Cerebellar nuclear complex (tissue), 1 donor: Measurements from ENCODE around the gene NKAPD1.
"Not testable (repeated sequence)": the region's sequence is repeated elsewhere in the genome, so short reads cannot be mapped to it uniquely, and the experiment has no call there.

Experiments
- DNase-seq, 2 experiments: peaks; one replicate each; lab custom pipeline; 2025; lab: John Stamatoyannopoulos, UW

The NKAPD1 gene

GRCh38 chr11:112086422-112087191 is 12.5 kb downstream of the NKAPD1 start, which contains the start of the genes SDHD and TIMM8B:
Gene SDHD, plus strand, starts transcription at chr11:112086873. Its CDS starts 35 bp downstream, at chr11:112086908.
Gene TIMM8B, minus strand, starts transcription at chr11:112086756. Its CDS starts 33 bp downstream, at chr11:112086723.
- peak; percentile 64 to 85 for DNase-seq

- DNase-seq: no peak
Measured at GRCh38 chr11:112087212-112087611, 13.1 kb downstream of the NKAPD1 start.

- not testable (repeated sequence) for DNase-seq
Measured at GRCh38 chr11:112095302-112095701, 21.2 kb downstream of the NKAPD1 start.

- DNase-seq: no peak
Measured at GRCh38 chr11:112096194-112096593, 22.1 kb downstream of the NKAPD1 start.

- no peak for DNase-seq
Measured at GRCh38 chr11:112097734-112098528, 23.8 kb downstream of the NKAPD1 start.

GRCh38 chr11:112100462-112100861 is 26.4 kb downstream of the NKAPD1 start:
- no peak for DNase-seq

- DNase-seq: no peak
Measured at GRCh38 chr11:112103446-112103845, 29.3 kb downstream of the NKAPD1 start.

- DNase-seq: no peak
Measured at GRCh38 chr11:112106070-112106469, 32.0 kb downstream of the NKAPD1 start.

- DNase-seq: peak in 1 of 2 experiments; percentile 10
Measured at GRCh38 chr11:112113539-112114457, 39.7 kb downstream of the NKAPD1 start.

GRCh38 chr11:112114460-112114859 is 40.4 kb downstream of the NKAPD1 start:
- no peak for DNase-seq

- DNase-seq: no peak
Measured at GRCh38 chr11:112115386-112115785, 41.3 kb downstream of the NKAPD1 start.

- DNase-seq: no peak
Measured at GRCh38 chr11:112118176-112118575, 44.1 kb downstream of the NKAPD1 start.

- DNase-seq: no peak
Measured at GRCh38 chr11:112121981-112122615, 48.0 kb downstream of the NKAPD1 start.

GRCh38 chr11:112123129-112123528 is 49.0 kb downstream of the NKAPD1 start:
- DNase-seq: no peak

GRCh38 chr11:112127056-112127455 is 53.0 kb downstream of the NKAPD1 start:
- DNase-seq: no peak

GRCh38 chr11:112128483-112129121 is 54.5 kb downstream of the NKAPD1 start:
- no peak for DNase-seq

- DNase-seq: no peak
Measured at GRCh38 chr11:112129656-112130055, 55.6 kb downstream of the NKAPD1 start.

- no peak for DNase-seq
Measured at GRCh38 chr11:112132737-112133136, 58.6 kb downstream of the NKAPD1 start.

- no peak for DNase-seq
Measured at GRCh38 chr11:112134473-112134872, 60.4 kb downstream of the NKAPD1 start.
